OCI-M1 (cell line): ENCODE data around the gene SLC48A1.

Experiments used
- DNase-seq: peaks from one replicate; lab custom pipeline; 2025; lab: John Stamatoyannopoulos, UW

SLC48A1 gene

GRCh38 chr12:47778881-47779280, 5.8 kb downstream of the SLC48A1 start:
- no peak for DNase-seq

- DNase-seq: peak; percentile 94
These were observed 6.4 kb downstream of the SLC48A1 start for GRCh38 chr12:47779301-47779942.

GRCh38 chr12:47779943-47780504, 7.0 kb downstream of the SLC48A1 start:
- DNase-seq: no peak

- no peak for DNase-seq
These were observed 8.7 kb downstream of the SLC48A1 start for GRCh38 chr12:47781479-47782371.

GRCh38 chr12:47782372-47782770, 9.3 kb downstream of the SLC48A1 start:
- no peak for DNase-seq

GRCh38 chr12:47783024-47783755, 10.2 kb downstream of the SLC48A1 start:
- no peak for DNase-seq

- no peak for DNase-seq
These were observed 11.1 kb downstream of the SLC48A1 start for GRCh38 chr12:47783821-47784819.

- DNase-seq: no peak
These were observed 12.2 kb downstream of the SLC48A1 start for GRCh38 chr12:47785036-47785886.

- DNase-seq: no peak
These were observed 13.0 kb downstream of the SLC48A1 start for GRCh38 chr12:47785887-47786661.

- DNase-seq: no peak
These were observed 13.7 kb downstream of the SLC48A1 start for GRCh38 chr12:47786662-47787280.

- no peak for DNase-seq
These were observed 14.7 kb downstream of the SLC48A1 start for GRCh38 chr12:47787596-47788319.

- no peak for DNase-seq
These were observed 16.1 kb downstream of the SLC48A1 start for GRCh38 chr12:47789141-47789540.

GRCh38 chr12:47789712-47790489, 16.9 kb downstream of the SLC48A1 start:
- no peak for DNase-seq

GRCh38 chr12:47790676-47791350, 17.8 kb downstream of the SLC48A1 start:
- DNase-seq: no peak

- DNase-seq: no peak
These were observed 18.3 kb downstream of the SLC48A1 start for GRCh38 chr12:47791351-47791746.

- DNase-seq: no peak
These were observed 18.8 kb downstream of the SLC48A1 start for GRCh38 chr12:47791874-47792273.
